Fibroblast of villous mesenchyme (primary cell): ENCODE measurements around the gene CCDC184. TPM values are rescaled to one million over a fixed set of nuclear protein-coding genes. Genes with fewer than 3 reads are reported as not detected.

Experiments
- DNase-seq: peaks from one replicate; pipeline ENCODE4 v3.0.0-alpha.2; 2010; ENCODE audit warnings: low read depth
- H3K4me3 ChIP-seq: 2 replicates; pipeline ENCODE4 v1.5.1; 2011; ENCODE audit warnings: low read depth, mild to moderate bottlenecking, low read length
- CTCF ChIP-seq: IDR thresholded peaks from 2 replicates; pipeline ENCODE4 v1.5.1; 2012; ENCODE audit warnings: low read depth, mild to moderate bottlenecking, low read length; ENCODE audit not compliant: insufficient read depth
- total RNA-seq: library from RNA; depleted of rRNA; stranded (reverse); fragments of >200 nt; gene quantifications from 2 replicates; pipeline ENCODE4 v1.2.3, GENCODE V29; 2012

Gene CCDC184
- total RNA-seq, 1 donor = 0.43 TPM

- TF ChIP-seq CTCF = no peak
- peak overlapping the region; percentile 92 for H3K4me3 ChIP-seq
- no peak for DNase-seq
These were observed 26.8 kb upstream of the CCDC184 start for GRCh38 chr12:48156652-48157017.

- H3K4me3 ChIP-seq = peak within 1 kb of the TSS; percentile 92
- TF ChIP-seq CTCF = peak; percentile 49
- DNase-seq = peak; percentile 98
These were observed 26.2 kb upstream of the CCDC184 start, which contains the start of gene ASB8 for GRCh38 chr12:48157018-48157888. ASB8 (minus strand) TSS chr12:48157515; CDS start chr12:48153496, 4,019 bp downstream.

GRCh38 chr12:48157889-48158370 lies 25.5 kb upstream of the CCDC184 start:
- H3K4me3 ChIP-seq = peak overlapping the region; percentile 92
- no peak for DNase-seq
- TF ChIP-seq CTCF = no peak

GRCh38 chr12:48160046-48160445 lies 23.4 kb upstream of the CCDC184 start:
- TF ChIP-seq CTCF = no peak
- no peak overlapping the region for H3K4me3 ChIP-seq

GRCh38 chr12:48160807-48161206 lies 22.6 kb upstream of the CCDC184 start:
- DNase-seq = no peak
- TF ChIP-seq CTCF = no peak
- no peak overlapping the region for H3K4me3 ChIP-seq

More at GRCh38 chr12:48160046-48160445, 23.4 kb upstream of the CCDC184 start:
- no peak for DNase-seq

- no peak for TF ChIP-seq CTCF
- no peak for DNase-seq
- no peak overlapping the region for H3K4me3 ChIP-seq
These were observed 20.2 kb upstream of the CCDC184 start for GRCh38 chr12:48163150-48163747.
